Measurements from ENCODE around the gene RANBP17. TPM values are rescaled to one million over a fixed set of nuclear protein-coding genes. Genes with fewer than 3 reads are reported as not detected.

Gene RANBP17
- total and polyA plus RNA-seq, 2 of the 4 experiments (the other 2 are of a cell fraction), result 8.2 to 29.0 TPM

- Histone ChIP-seq H3K56ac (ENCODE audit: extremely low read depth, insufficient read depth, low read length) (no peak overlapping the region), H3K14ac (replicated peaks; ENCODE audit: low read depth, low read length) (no peak overlapping the region), H4K20me1 (ENCODE audit: insufficient read depth, low read length) (no peaks in the 10 kb centered on the region), H3K23ac (ENCODE audit: low read depth, low read length) (no peak overlapping the region), H2AFZ (replicated peaks; ENCODE audit: low read length, poor library complexity) (no peak overlapping the region), H2BK120ac (ENCODE audit: low read depth, low read length) (no peak overlapping the region), H3K27ac (ENCODE audit: insufficient read depth, low read length) (no peak overlapping the region), H2AK9ac (replicated peaks; ENCODE audit: low read depth, low read length, poor library complexity) (no peak overlapping the region), H3K4me2 (ENCODE audit: low read depth, low read length) (no peak overlapping the region), H2BK15ac (ENCODE audit: low read depth, low read length) (no peak overlapping the region), H3K4me3 (ENCODE audit: insufficient read depth, low read depth, low read length) (no peak overlapping the region), H4K91ac (ENCODE audit: insufficient read depth, low read depth, low read length) (no peak overlapping the region), H3K4ac (ENCODE audit: low read depth, low read length) (no peak overlapping the region), H4K8ac (ENCODE audit: low read depth in 2 of 2, low read length in 2 of 2) (no peak overlapping the region), H3K36me3 (ENCODE audit: control insufficient read depth, insufficient read depth, low read length) (0 out of 2 replicates have a peak, but pooled peaks cover 2% of the 10 kb centered on the region), H2BK5ac (ENCODE audit: low read depth, low read length, poor library complexity, severe bottlenecking) (no peak overlapping the region), H3K9me3 (ENCODE audit: control insufficient read depth, insufficient read depth, low read length) (no peaks in the 10 kb centered on the region), H3K27me3 (ENCODE audit: control insufficient read depth, insufficient read depth, low read length) (no peaks in the 10 kb centered on the region), H3K4me1 (ENCODE audit: control insufficient read depth, insufficient read depth, low read length) (no peaks in the 10 kb centered on the region), H4K5ac (ENCODE audit: low read depth, low read length) (no peak overlapping the region), H2BK20ac (ENCODE audit: low read depth, low read length) (no peak overlapping the region), H3K18ac (ENCODE audit: low read depth, low read length) (no peak overlapping the region), H3K9ac (ENCODE audit: low read depth, low read length) (no peak overlapping the region), H3K79me1 (ENCODE audit: low read depth in 1 of 2, low read length in 2 of 2) (no peaks in the 10 kb centered on the region), H3K9me1 (ENCODE audit: insufficient read depth, low read length) (no peaks in the 10 kb centered on the region), H2AK5ac (ENCODE audit: low read depth, low read length) (no peak overlapping the region)
- in situ Hi-C loops (cut with MboI; ENCODE audit: low sequenced_read_pairs), result no loop called here
- ATAC-seq (ENCODE audit: low read depth) (no peak), DNase-seq (no peak)
- BruUV-seq (replicated peaks), result no TSS peak
- intact Hi-C loops (cut with micrococcal nuclease), result no loop called here
- 100% methylated on average over 2 of the region's 7 CpGs; no CpG with 5 or more reads in 1 of the 2 experiments for WGBS, 2 experiments (ENCODE audit: extremely low coverage in 2 of 2, insufficient read length in 1 of 2)
- ChIA-PET CTCF (no interaction called here), POLR2A (ENCODE audit: unreplicated experiment) (no interaction called here)
- TF ChIP-seq RFX5 (IDR thresholded peaks at IDR 0.05; ENCODE audit: low read depth, low read length) (no peak), CHD1 (IDR thresholded peaks at IDR 0.05; ENCODE audit: low read depth, low read length) (no peak), ELK1 (IDR thresholded peaks at IDR 0.05; ENCODE audit: borderline replicate concordance, low read depth, low read length) (no peak), CEBPB (IDR thresholded peaks at IDR 0.05; ENCODE audit: low read depth, low read length) (no peak), NFE2L2 (IDR thresholded peaks at IDR 0.05; ENCODE audit: low read depth, low read length) (no peak), MXI1 (IDR thresholded peaks at IDR 0.05; ENCODE audit: borderline replicate concordance, low read depth, low read length) (no peak), POLR2A (IDR thresholded peaks at IDR 0.05; ENCODE audit: low read depth, low read length) (no peak), MAZ (IDR thresholded peaks at IDR 0.05; ENCODE audit: borderline replicate concordance, low read depth, low read length) (no peak)
- dilution Hi-C loops (cut with HindIII; ENCODE audit: low sequenced_read_pairs, unreplicated experiment), result no loop called here
Observed at GRCh38 chr5:171283753-171284152, 421.9 kb downstream of the RANBP17 start.

Data from IMR-90 (cell line).